GM18867 (cell line): ENCODE measurements around the gene SCN2A.
"Not testable (repeated sequence)": the region's sequence is repeated elsewhere in the genome, so short reads cannot be mapped to it uniquely, and the experiment has no call there.

Experiments
- ATAC-seq: cut with Tn5 transposase; IDR thresholded peaks from one replicate; pipeline ENCODE4 v1.9.1; 2021; ENCODE audit warnings: mild to moderate bottlenecking, moderate library complexity; ENCODE audit not compliant: unreplicated experiment

SCN2A gene

GRCh38 chr2:165251366-165251765 is 12.2 kb downstream of the SCN2A start:
- ATAC-seq: no peak

GRCh38 chr2:165253178-165253577 is 14.0 kb downstream of the SCN2A start:
- ATAC-seq: no peak

DNA sequence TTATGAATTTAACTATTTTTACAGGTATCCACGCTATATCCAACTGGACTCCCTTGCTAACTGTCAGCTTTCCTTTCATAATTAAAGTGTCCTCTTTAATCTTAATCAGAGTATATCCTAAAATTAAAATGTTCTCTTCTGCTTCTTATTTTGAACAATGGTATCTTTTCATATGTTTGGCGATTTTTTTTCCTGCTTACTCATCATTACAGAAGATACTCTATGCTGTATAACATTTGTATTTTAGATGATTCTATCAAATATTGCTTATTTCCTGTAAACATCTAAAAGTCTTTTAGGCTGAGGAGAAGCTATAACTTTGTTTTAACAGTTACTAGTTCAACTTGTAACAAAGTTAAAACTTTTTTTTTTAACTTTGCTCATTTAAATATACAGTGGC is 17.4 kb downstream of the SCN2A start:
- no peak for ATAC-seq

DNA sequence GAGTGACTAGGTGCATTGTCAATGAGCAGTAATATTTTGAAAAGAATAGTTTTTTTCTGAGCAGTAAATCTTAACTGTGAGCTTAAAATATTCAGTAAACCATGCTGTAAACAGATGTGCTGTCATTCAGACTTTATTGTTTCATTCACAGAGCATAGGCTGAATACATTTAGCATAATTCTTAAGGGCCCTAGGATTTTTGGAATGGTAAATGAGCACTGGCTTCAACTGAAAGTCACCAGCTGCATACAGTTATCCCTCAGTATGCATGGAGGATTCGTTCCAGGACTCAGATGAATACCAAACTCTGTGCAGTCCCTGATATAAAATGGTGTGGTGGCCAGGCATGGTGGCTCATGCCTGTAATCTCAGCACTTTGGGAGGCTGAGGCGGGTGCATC is 21.1 kb downstream of the SCN2A start:
- not testable (repeated sequence) for ATAC-seq

- peak; percentile 93 for ATAC-seq
Observed at GRCh38 chr2:165268754-165269153, 29.5 kb downstream of the SCN2A start.

GRCh38 chr2:165273176-165273575 is 34.0 kb downstream of the SCN2A start:
- ATAC-seq: no peak

- peak; percentile 79 for ATAC-seq
Observed at GRCh38 chr2:165274698-165275097, 35.5 kb downstream of the SCN2A start.

DNA sequence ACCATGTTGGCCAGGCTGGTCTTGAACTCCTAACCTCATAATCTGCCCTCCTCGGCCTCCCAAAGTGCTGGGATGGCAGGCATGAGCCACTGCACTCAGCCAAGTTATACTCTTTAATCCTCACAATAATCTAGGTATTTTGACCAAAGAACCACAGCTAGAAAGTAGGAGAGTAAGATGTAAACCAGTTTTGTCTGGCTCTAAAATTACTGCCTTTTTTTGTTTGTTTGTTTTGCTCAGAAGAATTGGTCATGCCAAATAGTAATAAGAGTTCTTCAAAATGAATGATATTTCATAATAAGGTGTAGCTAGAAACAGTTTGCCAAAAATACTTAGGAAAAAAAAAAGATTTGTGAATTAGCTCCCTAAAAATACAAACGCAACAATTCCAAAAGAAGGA is 36.7 kb downstream of the SCN2A start:
- ATAC-seq: no peak

GRCh38 chr2:165277295-165277694 is 38.1 kb downstream of the SCN2A start:
- ATAC-seq: no peak

- ATAC-seq: peak; percentile 56
Observed at GRCh38 chr2:165277860-165278656, 38.8 kb downstream of the SCN2A start.

DNA sequence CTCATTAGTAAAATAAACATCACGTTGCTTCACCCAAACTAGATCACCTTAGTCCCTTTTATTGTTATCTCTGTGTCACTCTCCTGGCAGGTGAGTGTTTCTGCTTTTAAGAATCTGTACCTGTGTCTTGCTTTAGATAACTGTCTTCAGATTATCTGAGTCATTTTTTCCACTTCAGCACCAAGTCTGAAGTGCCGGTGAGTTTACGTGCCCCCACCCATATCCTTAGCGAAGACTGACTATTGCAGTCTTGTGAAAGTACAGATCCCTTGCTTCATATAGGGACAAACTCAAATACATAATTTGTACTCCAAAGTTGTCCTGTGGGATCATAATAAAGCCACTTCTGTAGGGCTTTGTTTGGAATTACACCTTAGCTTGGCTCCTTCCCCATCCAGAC is 41.1 kb downstream of the SCN2A start:
- no peak for ATAC-seq

DNA sequence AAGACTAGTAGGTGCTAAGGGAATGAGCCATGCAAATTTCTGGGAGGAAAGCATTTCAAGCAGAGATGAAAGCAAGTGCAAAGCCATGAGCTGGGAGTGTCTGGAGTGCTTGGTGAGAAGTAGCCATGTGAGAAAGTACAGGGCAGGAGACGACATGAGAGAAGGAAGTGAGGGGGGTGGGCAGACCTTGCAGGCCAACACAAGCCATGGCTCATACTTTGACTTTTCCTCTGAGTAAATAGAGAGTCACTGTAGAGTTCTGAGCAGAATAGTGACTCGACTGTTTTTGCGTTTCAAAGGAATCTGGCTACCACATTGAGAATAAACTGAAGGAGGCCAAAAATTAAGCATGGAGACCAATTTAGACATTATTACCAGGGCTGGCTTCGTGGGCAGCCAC is 42.2 kb downstream of the SCN2A start:
- ATAC-seq: no peak

DNA sequence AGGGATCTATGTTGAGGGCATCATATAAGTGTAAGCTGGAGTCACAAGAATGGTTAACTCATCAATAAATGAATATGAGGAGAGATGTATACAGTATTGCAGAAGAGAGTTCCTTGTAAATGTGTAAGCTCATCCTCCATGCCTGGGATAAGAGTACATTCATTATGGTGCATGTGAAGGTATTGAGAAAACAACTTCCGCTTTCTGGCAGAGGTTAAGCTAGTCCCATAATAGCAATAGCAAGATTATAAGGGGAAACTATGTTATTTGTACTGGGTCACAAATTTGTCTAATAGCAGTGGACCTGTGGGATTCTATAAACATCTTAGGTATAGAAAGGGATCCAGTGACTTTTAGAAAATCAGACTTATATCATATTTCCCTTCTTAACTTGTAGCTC is 44.1 kb downstream of the SCN2A start:
- no peak for ATAC-seq

DNA sequence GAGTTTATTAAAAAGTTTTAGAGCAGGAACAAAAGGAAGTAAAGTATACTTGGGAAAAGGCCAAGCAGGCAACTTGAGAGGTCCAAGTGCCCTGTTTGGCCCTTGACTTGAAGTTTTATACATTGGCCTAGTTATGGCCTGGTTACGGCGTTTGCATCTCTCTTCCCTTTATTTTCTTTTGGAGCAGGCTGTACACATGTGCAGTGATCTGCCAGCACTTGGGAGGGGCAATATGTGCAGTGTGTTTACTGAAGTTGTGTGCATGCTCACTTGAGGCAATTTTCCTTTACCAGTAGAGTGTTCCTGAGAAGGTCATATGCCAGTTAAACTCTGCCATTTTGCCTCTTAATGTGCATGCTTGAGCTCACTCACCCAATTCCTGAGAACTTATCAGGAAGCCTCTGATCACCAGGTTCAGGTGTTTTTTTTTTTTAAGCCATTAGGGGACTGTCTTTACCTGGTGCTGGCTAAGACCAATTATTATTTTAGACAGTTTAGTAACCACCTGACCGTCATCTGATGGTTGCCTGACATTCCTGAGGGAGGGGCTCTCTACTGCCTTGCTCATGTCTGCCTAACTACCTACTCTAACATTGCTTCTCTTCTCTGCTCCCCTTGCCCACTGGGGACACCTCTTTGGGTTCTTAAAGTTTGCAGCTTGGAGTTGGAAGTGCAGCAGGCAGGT is 48.0 kb downstream of the SCN2A start:
- no peak for ATAC-seq

GRCh38 chr2:165289069-165289468 is 49.9 kb downstream of the SCN2A start:
- ATAC-seq: no peak

GRCh38 chr2:165293440-165294420 is 54.5 kb downstream of the SCN2A start:
- peak; percentile 100 for ATAC-seq

DNA sequence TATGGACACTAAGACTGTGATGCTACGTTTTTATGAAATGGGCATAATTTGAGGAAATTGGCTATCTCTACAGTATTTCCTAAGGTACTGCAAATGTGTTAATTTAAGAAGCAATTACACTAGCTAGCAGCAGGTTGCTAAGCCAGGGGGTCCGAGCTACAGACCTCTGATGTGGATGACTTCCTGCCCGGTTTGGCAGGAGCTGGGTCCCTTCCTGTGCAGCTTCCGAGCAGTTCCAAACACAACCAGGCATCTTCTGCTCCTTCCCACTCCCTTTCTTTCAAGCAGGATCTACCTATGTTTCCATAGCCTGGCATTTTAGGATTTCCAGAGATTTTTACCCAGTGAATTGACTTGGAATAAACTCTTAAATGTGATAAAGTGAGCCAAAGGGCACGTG is 55.7 kb downstream of the SCN2A start:
- ATAC-seq: no peak

- ATAC-seq: no peak
Observed at GRCh38 chr2:165295643-165296042, 56.4 kb downstream of the SCN2A start.

DNA sequence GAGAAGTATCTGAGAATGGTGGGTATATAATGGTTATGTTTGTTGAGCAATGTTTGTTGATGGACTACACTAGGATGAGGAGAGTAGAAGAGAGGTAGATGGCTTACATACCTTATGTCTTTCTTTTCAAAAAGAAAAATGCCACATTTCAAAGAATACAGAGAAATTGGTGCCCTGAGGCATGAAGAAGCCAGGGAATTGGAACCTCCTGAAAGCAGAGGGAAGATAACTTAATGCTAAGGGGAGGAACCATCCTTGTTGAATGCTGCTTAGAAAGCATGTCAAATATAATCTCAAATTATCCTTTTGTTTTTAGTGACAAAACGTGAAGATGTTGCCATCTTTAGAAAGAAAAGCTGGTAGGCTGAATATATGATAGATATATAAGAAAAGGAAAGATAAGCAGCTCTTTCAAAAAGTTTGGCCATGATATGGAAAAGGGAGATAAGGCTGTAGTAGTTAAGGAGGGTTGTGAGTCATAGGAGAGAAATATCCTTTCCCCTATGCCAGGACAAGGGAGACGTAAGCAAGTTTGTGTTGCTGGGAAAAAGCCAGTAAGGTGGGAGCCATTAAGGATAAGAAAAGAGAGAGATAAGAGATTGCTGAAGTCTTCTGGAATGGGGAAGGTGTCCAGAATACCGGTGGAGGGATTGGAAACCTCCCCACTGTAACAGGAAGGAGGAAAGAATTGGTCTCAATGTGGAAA is 66.3 kb downstream of the SCN2A start:
- ATAC-seq: no peak

DNA sequence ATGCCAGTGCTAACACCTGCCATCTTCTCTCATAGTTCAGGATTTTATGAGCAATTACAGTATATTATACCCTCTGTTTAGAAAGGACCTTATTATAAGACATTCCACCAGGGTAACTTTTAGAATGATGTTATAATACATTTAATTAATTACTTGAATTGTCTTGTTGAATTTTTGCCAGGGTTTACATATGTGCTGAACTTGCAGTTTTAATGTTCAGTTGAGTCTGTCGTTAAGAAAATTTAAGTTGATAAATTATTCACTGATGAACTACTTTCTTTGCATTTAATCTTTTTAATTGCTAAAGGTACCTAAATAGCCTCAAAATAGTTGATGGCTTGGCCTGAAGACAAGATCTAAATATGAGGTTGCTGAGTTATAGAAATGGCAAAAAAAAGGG is 68.1 kb downstream of the SCN2A start:
- no peak for ATAC-seq

DNA sequence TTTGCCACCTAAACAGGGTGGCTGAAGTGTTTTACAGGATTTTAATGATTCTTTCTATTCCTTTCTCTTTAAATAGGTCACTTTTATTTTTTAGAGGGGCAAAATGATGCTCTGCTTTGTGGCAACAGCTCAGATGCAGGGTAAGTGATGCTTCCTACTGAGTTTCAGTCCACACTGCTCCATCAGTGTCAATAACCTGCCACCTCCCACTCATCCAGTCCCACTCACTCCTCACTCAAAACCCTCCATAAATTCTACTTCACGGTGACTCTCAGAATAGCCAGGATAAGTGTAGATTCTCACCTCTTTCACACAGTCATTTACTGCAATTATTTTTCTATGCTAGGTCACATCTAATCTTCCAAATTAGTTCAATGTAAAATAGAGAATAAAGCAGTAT is 72.7 kb downstream of the SCN2A start:
- ATAC-seq: no peak
